NCI-H774 (cell line): Measurements from ENCODE around the gene NTRK2.

Source experiments
- DNase-seq: peaks from one replicate; lab custom pipeline; 2025; lab: John Stamatoyannopoulos, UW

Gene NTRK2

DNA sequence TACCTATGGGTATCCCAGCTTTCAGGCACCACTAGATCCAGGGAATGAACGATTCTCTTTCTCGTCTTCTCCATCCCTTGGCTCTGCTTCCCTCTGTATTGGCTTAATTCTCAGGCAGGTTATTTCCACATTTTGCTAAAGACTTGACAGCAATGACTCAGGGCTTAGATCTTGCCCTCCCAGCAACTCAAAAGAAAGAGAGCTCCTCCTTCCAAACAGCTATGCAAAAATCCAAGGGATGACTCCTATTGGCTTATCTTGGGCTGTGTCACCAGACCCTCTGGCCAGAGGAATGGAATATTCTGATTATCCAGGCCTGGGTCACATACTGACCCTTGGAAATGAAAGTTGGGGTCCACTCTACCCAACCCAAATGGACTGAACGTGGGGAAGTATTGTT is 270.2 kb downstream of the NTRK2 start:
- no peak for DNase-seq

DNA sequence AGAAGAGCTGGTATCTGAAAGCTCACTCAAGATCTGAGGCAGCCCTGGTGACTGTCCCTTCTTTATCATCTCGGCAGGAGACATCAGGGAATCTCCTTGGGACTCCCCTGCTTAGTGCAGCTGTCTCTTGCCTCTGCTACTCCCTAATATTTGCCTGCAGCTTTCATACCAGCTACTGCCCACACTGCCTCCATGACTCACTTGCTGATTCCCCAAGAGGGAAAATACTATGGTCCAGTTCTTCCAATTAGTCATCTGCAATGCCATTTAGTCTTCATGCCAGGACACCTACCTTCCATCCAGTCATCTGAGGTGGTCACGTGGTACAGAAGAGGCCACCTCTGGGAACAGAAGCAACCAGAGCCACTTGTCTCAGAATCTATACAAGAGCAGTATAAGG is 270.8 kb downstream of the NTRK2 start:
- no peak for DNase-seq

DNA sequence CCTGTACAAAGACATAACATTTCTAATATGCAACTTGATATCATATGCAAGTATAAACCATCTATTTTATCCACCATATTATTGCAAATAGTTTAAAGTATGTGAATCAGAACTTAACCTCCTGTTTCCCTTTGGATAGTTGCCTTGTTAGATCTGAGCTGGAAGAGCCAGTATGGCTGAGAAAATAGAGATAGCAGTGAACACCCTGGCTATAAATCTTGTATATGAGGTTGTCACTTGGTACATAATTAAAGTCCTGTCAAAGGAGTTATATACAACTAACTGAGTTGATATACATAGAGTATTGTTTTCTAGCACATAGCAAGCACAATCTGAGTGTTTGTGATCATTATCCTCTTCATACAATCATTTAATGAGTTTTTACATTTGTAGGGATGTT is 272.3 kb downstream of the NTRK2 start:
- DNase-seq = no peak

DNA sequence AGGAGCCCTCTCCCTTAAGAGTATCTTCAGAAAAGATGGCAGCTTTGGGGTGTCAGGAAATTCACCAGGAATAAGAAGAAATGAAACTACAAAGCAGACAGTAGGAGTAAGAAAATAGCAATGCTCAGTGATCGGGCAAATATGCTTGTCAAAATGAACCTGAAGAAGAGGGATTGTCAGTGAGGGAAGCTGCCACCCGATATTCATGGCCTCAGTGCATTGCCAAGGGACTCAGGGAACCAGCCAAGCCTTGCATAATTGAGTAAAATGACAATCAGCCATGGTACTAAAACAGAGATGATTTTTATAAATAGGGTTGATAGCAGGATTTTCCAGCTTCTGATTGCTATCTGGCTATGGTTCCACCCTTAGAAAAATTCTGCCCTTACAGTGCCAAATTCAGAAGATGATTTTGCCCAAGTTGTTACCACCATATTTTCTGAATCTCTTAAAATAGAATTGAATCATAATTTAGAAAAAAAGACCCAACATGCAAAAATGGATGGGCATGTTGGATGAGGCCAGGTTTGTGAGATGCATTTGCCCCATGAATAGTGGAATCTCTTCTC is 274.0 kb downstream of the NTRK2 start:
- DNase-seq = no peak

DNA sequence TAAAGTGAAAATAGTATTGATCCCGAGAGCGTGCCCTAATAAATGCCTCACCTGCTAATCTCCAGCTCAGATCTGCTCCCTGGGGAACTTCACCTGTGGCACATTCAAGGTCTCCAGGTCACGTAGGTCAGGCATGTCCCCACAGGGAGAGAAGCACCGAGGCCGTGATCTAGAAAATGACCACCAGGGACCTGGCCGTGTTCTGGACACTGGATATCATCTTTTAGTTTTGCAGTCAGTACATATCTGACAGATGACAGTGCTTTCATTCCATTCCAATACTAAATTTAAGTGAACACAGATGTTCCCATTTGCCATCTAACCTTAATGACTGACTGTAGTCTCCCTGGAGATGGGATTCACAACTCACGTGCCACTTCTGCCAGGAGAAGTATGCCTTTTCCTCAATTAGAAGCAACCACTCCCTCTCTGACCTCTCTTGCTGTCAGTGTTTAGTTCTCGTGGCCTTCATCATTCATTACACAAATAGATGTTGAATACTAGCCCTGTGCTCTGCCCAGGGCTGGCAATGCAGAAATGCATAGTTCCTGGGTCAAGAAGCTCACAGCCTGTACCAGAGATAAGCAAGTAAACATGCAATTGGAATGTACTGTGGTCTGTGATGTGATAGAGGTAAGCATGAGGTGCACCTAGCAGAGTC is 276.5 kb downstream of the NTRK2 start:
- no peak for DNase-seq

DNA sequence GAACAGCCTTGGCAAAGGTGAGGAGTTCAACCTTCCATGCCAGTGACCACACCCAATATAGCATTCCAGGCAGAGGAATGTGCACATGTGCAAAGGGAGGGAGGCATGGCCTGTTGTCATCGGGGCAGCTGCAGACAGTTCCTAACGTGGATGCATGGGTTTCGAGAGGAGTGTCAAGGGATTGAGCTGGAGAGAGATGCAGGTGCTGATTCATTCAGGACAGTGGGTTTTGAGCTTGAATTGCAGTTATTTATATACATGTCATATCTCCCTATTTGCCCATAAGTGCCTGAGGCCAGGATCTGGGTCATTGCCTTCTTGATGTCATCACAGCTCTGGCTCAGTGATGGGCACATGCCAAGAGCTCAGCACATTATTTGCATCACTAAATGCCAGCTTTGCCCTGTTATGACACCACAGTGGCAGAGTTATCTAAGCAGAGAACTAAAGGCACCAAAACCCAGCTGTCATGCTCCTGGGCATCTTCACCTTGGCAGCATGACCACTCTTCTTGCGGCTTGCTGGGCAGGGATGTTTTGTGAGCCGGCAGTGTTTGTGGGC is 278.0 kb downstream of the NTRK2 start:
- no peak for DNase-seq

DNA sequence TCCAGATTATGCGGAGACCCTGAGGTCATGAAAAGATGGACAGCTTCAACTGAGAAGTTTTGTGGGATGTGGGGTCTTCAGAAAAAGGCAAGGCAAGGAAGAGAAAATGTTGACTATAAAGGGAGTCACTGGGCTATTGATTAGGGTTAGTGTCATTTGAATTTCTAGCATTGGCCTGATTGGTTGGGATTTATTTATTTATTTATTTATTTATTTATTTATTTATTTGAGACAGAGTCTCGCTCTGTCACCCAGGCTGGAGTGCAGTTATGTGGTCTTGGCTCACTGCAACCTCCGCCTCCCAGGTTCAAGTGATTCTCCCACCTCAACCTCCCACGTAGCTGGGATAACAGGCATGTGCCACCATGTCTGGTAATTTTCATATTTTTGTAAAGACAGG is 279.7 kb downstream of the NTRK2 start:
- DNase-seq = no peak

DNA sequence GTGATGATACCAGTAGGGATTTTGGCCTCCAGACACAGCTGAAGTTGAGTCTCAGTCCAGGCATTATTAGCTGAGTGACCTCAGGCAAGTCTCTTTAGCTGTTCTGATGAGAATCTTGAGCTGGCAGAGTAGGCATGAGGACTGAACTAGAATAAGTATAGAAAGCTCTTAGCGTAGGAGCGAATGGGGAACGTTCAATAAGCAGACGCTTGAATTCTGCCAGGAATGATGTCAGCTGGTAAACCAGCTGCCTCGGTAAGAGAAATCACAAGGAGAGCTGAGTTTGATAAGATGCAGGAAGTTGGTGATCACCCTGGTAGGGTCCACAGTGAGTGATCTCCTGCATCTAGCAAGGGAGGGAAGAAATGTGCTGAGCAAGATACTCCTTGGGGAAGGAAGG is 280.4 kb downstream of the NTRK2 start:
- DNase-seq = no peak

DNA sequence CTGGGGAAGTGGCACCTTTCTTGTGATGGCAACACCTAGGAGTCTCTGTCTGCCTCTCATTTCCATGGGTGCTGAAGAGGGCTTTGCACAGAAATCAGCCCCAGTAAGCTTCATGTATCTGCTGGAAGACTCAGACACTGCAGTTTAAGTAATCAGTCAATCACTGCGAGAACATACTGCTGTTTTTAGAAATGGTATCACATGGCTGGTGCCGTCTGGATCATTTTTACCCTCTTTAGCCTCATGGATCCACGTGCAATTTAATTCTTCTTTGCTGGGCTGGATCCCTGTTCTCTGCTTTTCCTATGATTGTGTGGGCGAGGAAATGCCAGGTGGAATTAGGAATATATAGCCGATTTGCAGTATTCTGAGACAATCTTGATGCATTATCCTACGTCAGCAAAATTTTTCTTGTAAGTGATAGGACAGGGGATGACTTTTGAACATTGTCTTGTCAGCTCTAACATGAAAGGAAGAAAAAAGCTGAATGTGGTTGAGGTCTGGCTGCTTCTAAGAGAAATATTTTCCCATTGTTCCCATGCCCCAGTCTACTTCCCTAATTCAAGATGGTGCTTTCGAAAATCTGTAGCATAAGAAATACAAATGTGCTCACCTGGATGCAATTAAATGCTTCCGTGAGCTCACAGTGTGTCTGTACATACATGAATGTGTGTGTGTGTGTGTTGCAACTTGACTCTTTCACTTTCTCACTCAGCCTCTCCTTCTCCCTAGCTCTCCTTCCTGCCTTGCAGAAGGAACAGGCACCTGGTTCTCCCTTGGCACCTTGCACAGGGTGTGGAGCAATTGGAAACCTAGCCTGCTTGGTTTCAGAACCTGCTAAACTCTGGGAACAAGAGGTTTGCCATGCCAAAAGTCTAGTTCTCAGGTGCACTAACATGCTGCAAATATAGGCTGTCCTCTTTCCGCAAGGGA is 281.6 kb downstream of the NTRK2 start:
- no peak for DNase-seq

DNA sequence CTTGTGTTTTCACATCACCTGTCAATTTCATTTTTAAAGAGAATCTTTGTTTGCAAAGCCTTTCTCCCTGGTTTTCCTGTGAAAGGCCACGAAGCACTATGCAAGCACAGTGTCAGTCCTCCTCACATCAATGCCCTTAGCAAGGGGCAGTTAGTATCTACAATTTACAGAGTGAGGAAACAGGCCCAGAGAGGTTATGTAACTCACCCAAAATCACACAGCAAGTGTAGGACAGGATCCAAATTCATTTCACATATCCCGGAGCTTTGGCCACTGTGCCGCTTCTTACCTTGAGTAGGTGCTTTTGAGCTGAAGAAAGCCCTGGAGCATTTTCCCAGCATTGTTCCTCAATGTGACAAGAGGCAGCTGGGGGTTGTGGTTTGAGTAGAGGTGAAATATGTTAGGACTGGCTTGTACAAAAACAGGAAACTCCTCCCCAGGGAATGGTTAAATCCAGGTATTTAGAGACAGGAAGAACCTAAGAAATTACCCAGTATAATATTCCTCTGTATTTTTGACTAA is 283.8 kb downstream of the NTRK2 start:
- DNase-seq = no peak

DNA sequence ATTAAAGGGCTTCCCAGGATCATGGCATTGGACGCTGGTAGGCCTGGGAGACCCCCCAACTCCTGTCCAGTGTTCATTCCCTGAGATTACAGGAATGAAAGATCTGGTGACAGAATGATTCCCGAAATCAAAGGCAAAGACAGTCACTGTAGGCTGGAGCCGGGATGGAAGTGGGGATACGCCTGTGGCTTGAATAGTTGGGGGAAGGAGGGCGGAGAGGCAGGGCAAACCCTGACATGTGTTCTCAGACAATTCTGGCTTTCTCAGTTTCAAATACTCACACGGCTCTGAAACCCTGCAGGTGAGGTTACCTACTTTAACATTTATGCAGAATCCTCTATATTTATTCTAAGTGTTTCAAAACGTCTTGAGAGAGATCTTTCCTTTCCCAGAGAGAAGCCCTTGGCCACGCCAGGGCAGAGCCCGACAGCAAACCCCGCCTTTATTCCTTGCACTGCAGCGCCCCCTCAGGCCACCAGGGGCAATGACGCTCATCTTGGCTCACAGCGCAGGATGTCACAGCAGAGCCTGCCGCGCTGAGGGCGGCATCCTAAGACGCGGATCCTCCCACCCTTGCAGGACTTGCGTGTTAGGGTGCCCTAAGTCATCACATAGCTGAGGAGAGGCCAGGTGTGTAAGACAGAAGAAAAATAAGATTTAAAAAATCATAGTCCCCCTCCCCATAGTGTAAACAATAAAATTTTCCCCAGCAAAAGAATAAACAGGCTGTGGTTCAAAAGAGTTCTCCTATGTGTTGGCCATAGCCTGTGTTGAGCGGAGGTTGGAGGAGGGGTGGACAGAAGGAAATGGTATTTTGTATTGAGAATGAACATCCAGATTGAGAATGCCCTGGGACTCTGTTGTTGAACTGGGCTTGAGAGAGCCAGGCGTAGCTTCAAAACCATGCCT is 284.5 kb downstream of the NTRK2 start:
- DNase-seq = peak; percentile 53

DNA sequence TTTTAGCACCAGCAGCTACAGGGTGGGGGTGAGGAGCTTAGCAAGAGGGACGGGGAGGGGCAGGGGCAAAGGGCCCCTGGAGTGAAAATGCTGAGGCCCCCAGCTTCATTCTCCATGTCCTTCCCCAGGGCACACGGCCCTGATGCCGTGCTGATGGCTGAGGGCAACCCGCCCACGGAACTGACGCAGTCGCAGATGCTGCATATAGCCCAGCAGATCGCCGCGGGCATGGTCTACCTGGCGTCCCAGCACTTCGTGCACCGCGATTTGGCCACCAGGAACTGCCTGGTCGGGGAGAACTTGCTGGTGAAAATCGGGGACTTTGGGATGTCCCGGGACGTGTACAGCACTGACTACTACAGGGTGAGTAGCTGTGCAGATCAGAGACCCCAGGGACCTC is 285.6 kb downstream of the NTRK2 start:
- no peak for DNase-seq

DNA sequence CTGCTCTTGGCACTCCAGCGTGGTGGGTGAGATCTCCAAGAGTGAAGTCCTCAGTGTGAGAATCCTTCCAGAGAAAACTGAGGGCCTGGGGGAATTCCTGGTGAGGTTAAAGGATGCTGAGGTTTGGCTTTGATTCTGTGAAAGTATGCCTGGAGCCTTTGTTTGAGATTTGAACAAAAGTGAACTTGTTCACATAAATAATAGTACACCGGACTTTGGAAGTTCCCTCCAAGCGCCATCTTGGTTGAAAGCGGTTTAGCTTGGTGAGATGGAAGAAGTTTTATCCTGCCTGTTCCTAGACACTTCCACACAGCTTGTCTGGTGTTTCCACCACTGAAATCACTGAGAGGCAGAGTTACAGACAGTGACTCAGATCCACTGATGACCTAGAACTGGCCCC is 286.4 kb downstream of the NTRK2 start:
- DNase-seq = no peak

DNA sequence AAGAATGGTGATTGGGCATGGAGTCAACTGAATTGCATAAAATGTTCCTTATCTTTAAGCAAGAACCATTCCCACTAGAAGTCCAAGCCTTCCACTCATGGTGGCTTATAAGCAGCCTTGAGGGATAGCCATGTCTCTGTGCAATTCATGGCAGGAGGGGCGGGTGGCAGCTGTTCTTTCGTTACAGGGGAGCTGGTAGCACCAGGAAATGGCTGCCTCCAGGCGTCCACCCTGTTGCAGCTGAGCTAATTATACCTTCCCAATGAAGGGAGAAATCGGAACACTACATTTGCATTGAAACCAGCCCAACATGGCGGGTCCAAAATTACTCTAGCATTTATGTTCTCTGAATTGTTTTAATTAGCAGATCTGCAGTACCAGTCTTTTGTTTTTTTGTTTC is 289.8 kb downstream of the NTRK2 start:
- no peak for DNase-seq

DNA sequence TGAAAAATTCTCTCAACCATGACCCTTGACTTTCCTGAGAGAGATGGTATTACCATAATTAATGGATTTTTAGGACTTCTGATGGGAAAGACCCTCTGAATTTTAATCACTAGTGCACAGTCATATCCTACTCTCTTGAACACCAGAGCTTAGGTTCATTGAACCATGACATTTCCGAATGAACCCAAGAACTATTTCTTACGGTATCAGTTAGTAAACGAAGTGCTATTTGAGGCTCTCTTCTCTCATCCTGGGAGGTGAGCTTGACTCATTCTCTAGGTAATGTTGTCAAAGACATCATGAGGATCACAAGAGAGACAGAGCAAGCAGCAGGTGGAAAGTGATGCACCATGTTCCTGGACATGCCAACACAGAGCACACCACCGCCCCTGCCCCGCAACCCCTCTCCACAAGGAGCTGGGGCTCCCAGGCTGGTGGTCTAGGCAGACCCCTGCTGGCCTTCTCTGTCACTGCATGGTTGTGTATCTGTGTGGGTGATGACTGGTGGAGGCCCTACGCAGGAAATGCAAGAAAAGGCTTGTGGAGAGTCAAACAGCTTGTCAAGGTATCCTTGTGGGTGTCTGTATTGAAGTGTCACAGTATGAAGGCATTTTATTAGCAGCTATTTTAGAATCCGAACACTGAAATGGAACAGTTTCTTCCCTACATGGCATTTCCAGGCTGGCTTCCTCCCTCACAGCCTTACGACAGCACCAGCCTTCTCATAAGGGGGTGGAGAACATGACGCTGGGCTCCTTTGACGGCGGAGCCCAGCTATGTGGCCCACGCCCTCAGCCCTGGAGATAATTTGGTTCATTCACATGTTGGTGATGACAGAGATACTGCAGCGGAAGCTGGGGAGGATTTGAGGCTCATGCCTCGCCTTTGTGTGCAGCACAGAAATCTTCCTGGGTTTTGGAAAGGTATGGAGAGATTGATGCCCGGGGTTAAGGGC is 297.6 kb downstream of the NTRK2 start:
- no peak for DNase-seq

DNA sequence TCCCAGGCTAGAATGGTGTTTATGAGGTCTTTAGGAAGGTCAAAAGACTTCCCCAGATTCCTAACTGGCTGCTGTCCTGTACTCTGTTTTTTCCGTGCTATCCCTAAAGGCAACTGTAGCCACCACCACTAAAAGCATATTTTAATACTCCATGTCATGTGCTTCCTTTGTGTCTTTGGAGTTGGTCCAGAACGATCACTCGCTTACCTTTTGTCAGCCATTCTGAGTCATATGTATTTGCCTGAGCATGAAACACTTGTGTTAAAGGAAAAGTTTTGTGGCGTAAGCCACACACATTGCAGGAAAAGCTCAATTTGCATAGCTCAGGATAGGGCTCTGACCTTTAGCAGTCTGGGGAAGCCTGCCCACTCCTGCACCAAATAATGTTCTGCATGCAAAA is 299.6 kb downstream of the NTRK2 start:
- DNase-seq = no peak

DNA sequence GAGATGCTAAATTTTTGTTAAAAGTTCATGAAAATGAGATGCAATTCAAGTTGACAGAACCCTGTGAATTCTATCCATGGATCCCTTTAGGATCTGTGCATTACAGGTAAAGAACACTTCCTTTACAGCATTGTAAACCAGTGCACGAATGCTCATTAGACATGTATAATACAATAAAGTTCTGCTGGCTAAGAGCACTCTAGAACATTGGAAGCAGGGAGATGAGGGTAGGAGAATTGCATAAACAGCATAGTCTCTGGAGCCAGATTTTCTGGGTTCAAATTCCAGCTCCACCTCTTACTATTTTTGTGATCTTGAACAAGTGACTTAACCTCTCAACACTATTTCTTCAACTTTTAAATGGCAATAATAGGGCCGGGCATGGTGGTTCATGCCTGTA is 300.2 kb downstream of the NTRK2 start:
- DNase-seq = no peak

DNA sequence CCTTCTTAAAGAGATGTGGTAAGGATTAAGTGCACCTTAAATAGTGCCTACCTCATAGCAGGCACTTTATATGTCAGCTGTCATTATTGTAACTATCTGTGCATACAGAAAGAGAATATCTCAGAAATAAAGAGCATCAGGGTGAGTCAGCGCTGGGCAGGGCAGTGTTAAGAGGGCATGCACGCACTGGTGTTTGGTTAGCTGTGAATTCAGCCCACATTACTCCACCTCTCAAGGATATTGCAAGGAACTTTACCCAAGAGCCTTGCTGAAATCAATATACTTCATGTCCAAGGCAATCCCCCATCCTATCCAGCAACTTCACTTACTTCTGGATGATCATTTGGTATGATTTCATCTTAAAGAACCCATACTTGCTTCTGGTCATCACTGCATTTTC is 300.9 kb downstream of the NTRK2 start:
- no peak for DNase-seq

DNA sequence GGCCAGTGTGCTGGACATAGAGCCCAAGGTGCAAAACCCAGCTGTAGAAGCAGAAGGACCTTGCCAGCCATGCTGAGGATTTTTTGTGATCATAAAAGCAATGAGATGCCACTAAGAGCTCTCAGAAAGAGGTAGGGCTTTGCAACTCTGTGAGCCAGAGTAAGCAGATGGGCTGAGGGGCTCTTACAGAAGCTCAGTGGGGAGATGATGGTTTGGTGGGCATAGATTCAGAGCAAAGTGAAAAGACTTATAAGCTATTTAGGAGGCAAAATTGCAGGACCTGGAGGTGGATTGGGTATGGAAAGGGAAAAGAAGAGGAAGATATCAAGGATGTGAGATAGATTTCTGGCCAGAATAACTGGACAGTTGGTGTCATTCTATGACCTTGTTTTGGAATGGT is 302.0 kb downstream of the NTRK2 start:
- DNase-seq = no peak

DNA sequence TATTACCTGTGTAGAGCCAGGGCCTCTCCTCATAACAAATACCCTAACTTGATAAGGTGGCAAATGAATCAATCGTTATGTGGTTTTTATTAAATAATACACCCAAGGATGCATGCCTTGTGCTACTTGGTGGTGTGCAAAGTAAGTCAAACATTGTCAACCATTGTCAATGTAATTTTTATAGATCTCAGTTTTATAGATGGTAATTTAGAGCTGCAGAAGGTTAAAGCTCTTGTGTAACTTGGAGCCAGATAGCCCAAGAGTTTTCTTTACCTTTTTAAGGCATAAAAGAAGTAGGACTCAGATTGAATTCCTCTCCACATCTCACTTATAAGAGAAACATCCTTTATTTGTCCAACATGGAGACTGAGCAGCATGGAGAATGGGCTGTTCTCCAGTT is 304.7 kb downstream of the NTRK2 start:
- no peak for DNase-seq
